Measurements from ENCODE around the gene FZD10. TPM values are rescaled to one million over a fixed set of nuclear protein-coding genes. Genes with fewer than 3 reads are reported as not detected.

Gene FZD10
- total RNA-seq, 1 experiment from 2014 or later, result 14.1 TPM

DNA sequence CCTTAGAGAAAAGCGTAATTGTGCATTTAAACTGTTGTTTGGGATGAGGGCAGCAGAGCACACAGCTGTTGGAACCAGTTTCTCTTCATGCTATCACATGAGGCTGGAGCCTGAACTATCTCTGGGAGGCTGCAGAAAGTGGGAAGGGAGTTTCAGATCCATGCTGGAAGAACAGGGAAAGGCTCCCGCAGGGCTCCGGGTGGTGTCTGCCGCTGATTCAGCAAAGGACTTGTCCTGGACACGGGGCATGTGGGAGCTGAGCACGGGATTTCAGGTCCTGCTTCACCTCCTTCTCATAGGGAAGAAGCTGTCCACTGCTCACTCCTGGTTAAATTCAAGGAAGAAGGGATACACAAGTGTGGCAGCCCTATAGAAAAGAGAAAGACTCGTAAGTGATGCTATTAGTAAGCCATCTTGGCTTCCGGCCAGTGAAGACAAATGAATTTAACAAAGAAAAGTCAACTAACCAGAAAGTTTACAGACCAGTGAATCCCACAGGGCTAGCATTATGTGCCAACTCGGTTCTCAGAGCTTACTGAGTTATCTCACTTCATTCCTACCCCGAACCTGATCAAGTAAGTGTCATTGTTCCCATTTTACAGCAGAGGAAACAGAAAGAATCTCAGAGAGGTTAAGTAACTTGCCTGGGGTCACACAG is 6.7 kb upstream of the FZD10 start:
- no peak for DNase-seq
- H3K27me3 ChIP-seq (ENCODE audit: control insufficient read depth, insufficient read depth, low read length), result peaks cover 56% of the 10 kb centered on the region
- no peaks in the 10 kb centered on the region for H3K36me3 ChIP-seq (replicated peaks; ENCODE audit: control insufficient read depth, insufficient read depth, low read length)
- no peak overlapping the region for H3K4me3 ChIP-seq (ENCODE audit: insufficient read depth, low read depth, low read length)

DNA sequence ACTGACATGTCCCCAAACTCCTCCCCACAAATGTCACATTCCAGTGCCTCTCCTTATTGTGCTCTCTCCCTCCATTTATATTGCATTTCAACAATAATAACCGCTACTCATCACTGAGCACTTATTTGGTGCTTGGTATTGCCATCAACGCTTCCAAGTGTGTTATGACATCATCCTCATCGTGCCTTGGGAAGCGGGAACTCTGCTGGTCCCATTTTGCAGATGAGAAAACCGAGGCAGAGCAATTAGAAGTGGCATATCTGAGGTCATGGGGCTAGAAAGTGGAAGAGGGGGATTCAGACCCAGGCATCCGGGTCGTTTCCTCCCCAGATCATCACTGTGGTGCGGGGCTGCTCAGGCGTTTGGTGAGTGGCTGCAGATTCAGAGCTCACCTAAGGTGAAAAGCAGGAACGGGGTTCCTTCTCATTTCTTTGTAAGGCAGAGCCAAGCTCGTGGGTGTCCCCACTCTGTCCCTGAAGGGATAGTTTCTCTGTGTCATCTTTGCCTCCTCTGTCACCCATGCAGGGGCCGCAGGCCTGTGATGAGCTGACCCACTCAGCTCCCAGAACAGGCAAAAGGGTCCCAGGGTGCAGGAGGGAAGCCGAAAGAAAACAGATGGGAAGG is 5.5 kb upstream of the FZD10 start:
- peaks cover 65% of the 10 kb centered on the region for H3K27me3 ChIP-seq (ENCODE audit: control insufficient read depth, insufficient read depth, low read length)
- H3K4me3 ChIP-seq (ENCODE audit: insufficient read depth, low read depth, low read length), result no peak overlapping the region
- H3K36me3 ChIP-seq (replicated peaks; ENCODE audit: control insufficient read depth, insufficient read depth, low read length), result no peaks in the 10 kb centered on the region
- no peak for DNase-seq

DNA sequence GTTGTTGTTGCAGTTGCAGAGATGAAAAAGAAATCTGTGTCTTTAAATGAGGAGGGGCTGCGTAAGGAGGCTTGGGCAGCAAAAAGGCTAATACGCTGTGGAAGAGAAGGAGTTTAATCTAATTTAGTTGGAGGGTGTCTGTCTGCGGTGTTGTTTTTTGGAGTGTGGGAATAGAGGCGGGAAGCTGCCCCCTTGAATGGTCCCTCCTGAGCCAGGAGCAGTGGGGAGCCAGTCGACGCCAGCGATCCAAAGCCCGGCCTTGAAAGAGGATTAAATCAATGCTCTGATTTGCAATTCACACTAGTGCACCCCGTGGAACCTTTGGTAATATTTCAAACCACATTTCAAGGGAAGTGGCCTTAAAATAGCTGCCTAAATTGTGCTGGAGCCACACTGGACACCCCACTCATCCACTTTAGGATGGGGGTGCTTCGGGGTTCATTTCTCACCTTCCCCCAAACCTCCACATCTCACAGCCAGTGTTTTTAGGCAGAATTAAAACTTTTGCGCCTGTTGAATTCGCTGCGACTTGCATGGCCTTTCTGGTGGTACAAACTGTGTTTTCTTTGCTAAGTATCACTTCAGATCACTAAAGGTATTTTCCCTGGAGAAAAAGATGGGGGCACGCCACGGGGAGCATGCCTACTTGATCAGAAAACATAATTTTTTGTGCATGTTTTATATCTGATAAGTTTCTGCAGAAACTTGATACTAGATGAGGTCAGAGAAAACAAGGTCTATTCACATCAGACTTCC is 4.1 kb upstream of the FZD10 start:
- DNase-seq, result peak; percentile 77
- Histone ChIP-seq H3K27me3 (ENCODE audit: control insufficient read depth, insufficient read depth, low read length) (peaks cover 75% of the 10 kb centered on the region), H3K4me3 (ENCODE audit: insufficient read depth, low read depth, low read length) (no peak overlapping the region), H3K36me3 (replicated peaks; ENCODE audit: control insufficient read depth, insufficient read depth, low read length) (no peaks in the 10 kb centered on the region)

DNA sequence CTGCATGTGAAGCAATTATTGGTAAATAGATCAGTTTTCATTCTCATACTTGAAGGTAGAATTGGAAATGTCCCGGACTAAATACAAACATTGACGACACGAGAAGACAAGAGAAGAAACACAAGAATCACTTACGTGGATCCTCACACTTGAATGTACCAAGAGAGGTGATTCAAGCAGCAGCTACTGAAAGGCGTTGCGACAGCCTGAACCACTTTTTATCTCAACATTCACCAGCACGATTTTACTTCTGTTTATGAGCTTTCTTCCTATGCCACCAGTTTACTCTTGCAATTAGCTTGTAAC is 3.6 kb upstream of the FZD10 start:
- H3K4me3 ChIP-seq (ENCODE audit: insufficient read depth, low read depth, low read length), result no peak overlapping the region
- no peaks in the 10 kb centered on the region for H3K36me3 ChIP-seq (replicated peaks; ENCODE audit: control insufficient read depth, insufficient read depth, low read length)
- DNase-seq, result no peak
- peaks cover 80% of the 10 kb centered on the region for H3K27me3 ChIP-seq (ENCODE audit: control insufficient read depth, insufficient read depth, low read length)

DNA sequence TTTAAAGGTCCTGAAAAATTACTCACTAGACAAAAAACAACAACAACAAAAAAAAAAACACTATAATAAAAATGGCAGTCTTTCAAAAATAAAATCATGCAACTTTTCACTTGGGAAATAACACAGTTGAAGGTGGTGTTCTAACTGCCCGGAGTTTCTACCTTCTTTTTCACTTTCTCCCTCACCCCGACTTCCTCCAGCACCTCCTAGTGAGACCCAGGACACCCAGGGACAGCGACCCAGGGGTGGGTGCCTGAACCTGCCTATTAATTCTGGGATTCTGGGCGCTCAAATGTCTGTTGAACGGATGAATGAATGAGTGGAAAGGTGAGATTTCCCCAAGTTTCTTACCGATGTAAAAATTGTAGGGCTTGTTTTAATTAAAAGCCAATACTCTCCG is 2.0 kb upstream of the FZD10 start:
- DNase-seq, result no peak
- Histone ChIP-seq H3K36me3 (replicated peaks; ENCODE audit: control insufficient read depth, insufficient read depth, low read length) (no peaks in the 10 kb centered on the region), H3K4me3 (ENCODE audit: insufficient read depth, low read depth, low read length) (peak overlapping the region; percentile 52; the same call in 1 of the 2 replicates), H3K27me3 (ENCODE audit: control insufficient read depth, insufficient read depth, low read length) (peaks cover 81% of the 10 kb centered on the region)

DNA sequence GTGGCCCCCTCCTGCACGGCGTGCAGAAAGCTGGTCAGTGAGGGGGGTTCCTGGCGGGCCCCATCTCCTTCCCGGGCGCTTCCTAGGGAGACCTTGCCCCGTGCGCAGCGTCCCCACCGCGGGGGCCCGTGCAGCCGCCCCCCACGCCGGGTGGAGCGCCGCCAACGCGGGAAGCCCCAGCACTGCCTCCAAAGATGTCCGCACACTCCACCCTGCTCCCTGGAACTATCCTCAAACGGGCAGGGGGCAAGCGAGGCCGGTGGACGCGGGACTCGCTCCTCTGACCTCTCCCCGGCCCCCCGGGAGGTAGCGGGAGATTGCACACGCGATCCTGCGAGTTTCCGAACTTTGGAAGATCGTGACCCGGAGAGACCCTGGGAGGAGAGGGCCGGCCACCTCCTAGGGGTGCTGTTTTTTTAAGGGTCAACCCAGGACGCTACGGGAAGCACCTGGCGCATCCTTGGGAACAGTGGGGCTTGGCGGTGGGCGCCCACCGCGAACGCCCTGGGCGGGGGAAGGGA is 1.5 kb upstream of the FZD10 start:
- H3K36me3 ChIP-seq (replicated peaks; ENCODE audit: control insufficient read depth, insufficient read depth, low read length), result no peaks in the 10 kb centered on the region
- H3K4me3 ChIP-seq (ENCODE audit: insufficient read depth, low read depth, low read length), result peak overlapping the region; percentile 52
- peak; percentile 75 for DNase-seq
- peaks cover 81% of the 10 kb centered on the region for H3K27me3 ChIP-seq (ENCODE audit: control insufficient read depth, insufficient read depth, low read length)

DNA sequence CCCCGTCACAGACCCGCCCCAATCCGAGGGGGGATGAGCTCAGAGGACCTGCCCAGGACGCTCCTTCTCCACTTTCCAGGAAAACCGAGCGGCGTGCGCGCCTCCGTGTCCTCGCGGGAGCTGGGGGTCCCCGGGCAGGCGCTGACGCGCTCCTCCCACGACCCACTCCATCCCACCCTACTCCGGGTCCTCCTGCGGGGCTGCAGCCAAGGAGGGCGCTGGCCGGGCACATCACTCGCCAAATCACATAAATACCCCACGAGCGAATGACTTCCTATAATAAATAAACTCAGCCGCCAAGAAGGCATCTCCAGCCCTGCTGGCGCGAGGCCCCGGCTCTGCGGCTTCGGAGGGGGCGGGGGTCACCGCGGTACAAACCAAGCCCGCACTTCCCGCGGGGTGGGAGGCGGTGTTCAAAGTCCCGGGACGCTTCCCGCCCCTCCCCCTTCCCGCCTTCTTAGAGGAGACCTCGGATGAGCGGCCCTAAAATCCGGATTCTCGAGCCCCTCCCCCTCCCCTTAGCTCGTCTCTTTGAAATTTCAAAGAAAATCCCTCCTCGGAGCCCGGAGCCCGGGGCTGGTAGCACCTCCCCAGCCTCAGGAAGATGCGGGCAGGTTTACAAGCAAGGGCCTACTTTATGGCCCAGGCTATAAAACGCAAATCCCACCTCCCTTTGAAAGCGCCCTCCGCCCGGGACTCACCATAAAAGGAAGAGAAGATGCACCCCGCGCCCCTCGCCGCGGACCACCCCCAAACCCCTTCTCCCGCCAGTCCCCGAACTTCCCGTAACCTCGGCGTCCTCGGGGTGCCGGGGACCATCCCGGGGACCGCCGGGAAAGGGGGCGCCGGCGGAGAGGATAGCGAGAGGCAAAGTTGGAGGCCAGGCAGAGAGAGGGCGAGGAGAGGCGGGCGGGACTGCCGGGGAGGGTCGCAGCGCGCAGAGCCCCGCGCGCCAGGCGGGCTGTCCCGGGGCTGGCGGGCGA is 712 bp upstream of the FZD10 start:
- Histone ChIP-seq H3K36me3 (replicated peaks; ENCODE audit: control insufficient read depth, insufficient read depth, low read length) (no peaks in the 10 kb centered on the region), H3K27me3 (ENCODE audit: control insufficient read depth, insufficient read depth, low read length) (peaks cover 81% of the 10 kb centered on the region), H3K4me3 (ENCODE audit: insufficient read depth, low read depth, low read length) (peak overlapping the region; percentile 52)
- peak; percentile 90 for DNase-seq

DNA sequence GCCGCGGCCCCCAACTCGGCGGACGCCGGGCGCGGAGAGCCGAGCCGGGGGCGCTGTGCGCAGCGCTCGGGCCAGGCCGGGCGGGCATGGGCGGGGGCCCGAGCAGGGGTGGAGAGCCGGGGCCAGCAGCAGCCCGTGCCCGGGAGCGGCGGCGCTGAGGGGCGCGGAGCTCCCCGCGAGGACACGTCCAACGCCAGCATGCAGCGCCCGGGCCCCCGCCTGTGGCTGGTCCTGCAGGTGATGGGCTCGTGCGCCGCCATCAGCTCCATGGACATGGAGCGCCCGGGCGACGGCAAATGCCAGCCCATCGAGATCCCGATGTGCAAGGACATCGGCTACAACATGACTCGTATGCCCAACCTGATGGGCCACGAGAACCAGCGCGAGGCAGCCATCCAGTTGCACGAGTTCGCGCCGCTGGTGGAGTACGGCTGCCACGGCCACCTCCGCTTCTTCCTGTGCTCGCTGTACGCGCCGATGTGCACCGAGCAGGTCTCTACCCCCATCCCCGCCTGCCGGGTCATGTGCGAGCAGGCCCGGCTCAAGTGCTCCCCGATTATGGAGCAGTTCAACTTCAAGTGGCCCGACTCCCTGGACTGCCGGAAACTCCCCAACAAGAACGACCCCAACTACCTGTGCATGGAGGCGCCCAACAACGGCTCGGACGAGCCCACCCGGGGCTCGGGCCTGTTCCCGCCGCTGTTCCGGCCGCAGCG is 639 bp downstream of the FZD10 start:
- H3K36me3 ChIP-seq (replicated peaks; ENCODE audit: control insufficient read depth, insufficient read depth, low read length), result no peaks in the 10 kb centered on the region
- DNase-seq, result peak; percentile 83
- H3K4me3 ChIP-seq (ENCODE audit: insufficient read depth, low read depth, low read length), result peak overlapping the region; percentile 39
- H3K27me3 ChIP-seq (ENCODE audit: control insufficient read depth, insufficient read depth, low read length), result peaks cover 84% of the 10 kb centered on the region

DNA sequence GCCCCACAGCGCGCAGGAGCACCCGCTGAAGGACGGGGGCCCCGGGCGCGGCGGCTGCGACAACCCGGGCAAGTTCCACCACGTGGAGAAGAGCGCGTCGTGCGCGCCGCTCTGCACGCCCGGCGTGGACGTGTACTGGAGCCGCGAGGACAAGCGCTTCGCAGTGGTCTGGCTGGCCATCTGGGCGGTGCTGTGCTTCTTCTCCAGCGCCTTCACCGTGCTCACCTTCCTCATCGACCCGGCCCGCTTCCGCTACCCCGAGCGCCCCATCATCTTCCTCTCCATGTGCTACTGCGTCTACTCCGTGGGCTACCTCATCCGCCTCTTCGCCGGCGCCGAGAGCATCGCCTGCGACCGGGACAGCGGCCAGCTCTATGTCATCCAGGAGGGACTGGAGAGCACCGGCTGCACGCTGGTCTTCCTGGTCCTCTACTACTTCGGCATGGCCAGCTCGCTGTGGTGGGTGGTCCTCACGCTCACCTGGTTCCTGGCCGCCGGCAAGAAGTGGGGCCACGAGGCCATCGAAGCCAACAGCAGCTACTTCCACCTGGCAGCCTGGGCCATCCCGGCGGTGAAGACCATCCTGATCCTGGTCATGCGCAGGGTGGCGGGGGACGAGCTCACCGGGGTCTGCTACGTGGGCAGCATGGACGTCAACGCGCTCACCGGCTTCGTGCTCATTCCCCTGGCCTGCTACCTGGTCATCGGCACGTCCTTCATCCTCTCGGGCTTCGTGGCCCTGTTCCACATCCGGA is 1.4 kb downstream of the FZD10 start:
- DNase-seq, result no peak
- Histone ChIP-seq H3K4me3 (ENCODE audit: insufficient read depth, low read depth, low read length) (peak overlapping the region; percentile 39), H3K36me3 (replicated peaks; ENCODE audit: control insufficient read depth, insufficient read depth, low read length) (no peaks in the 10 kb centered on the region)

DNA sequence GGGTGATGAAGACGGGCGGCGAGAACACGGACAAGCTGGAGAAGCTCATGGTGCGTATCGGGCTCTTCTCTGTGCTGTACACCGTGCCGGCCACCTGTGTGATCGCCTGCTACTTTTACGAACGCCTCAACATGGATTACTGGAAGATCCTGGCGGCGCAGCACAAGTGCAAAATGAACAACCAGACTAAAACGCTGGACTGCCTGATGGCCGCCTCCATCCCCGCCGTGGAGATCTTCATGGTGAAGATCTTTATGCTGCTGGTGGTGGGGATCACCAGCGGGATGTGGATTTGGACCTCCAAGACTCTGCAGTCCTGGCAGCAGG is 1.9 kb downstream of the FZD10 start:
- no peak for DNase-seq
- peak overlapping the region; percentile 39; the same call in 1 of the 2 replicates for H3K4me3 ChIP-seq (ENCODE audit: insufficient read depth, low read depth, low read length)
- H3K36me3 ChIP-seq (replicated peaks; ENCODE audit: control insufficient read depth, insufficient read depth, low read length), result no peaks in the 10 kb centered on the region
- H3K27me3 ChIP-seq (ENCODE audit: control insufficient read depth, insufficient read depth, low read length), result peaks cover 84% of the 10 kb centered on the region

More for the DNA sequence above, 1.4 kb downstream of the FZD10 start:
- H3K27me3 ChIP-seq (ENCODE audit: control insufficient read depth, insufficient read depth, low read length), result peaks cover 84% of the 10 kb centered on the region

DNA sequence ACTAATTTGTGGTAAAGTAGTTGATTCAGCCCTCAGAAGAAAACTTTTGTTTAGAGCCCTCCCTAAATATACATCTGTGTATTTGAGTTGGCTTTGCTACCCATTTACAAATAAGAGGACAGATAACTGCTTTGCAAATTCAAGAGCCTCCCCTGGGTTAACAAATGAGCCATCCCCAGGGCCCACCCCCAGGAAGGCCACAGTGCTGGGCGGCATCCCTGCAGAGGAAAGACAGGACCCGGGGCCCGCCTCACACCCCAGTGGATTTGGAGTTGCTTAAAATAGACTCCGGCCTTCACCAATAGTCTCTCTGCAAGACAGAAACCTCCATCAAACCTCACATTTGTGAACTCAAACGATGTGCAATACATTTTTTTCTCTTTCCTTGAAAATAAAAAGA is 2.7 kb downstream of the FZD10 start:
- Histone ChIP-seq H3K4me3 (ENCODE audit: insufficient read depth, low read depth, low read length) (no peak overlapping the region), H3K36me3 (replicated peaks; ENCODE audit: control insufficient read depth, insufficient read depth, low read length) (no peaks in the 10 kb centered on the region), H3K27me3 (ENCODE audit: control insufficient read depth, insufficient read depth, low read length) (peaks cover 86% of the 10 kb centered on the region)
- peak; percentile 82 for DNase-seq

DNA sequence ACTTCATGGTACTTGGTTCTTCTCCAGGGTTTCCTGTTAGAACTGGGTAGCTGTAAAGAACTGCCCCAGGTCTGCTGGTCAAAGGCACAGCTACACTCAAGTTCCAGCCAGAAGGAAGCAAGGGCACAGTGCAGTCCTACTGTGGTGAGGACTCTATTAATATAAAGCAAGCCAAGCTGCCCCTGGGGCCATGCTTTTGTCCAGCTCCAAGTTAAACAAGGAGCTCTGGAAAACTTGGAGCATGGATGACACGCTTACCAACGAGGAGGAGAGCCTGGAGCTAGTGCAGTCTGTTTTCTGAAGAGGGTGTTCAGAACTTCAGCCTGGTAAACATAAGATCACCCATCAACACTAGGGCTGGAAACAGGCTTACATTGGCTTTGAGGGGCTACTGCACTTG is 4.0 kb downstream of the FZD10 start:
- no peak overlapping the region for H3K4me3 ChIP-seq (ENCODE audit: insufficient read depth, low read depth, low read length)
- H3K27me3 ChIP-seq (ENCODE audit: control insufficient read depth, insufficient read depth, low read length), result peaks cover 80% of the 10 kb centered on the region
- DNase-seq, result no peak

DNA sequence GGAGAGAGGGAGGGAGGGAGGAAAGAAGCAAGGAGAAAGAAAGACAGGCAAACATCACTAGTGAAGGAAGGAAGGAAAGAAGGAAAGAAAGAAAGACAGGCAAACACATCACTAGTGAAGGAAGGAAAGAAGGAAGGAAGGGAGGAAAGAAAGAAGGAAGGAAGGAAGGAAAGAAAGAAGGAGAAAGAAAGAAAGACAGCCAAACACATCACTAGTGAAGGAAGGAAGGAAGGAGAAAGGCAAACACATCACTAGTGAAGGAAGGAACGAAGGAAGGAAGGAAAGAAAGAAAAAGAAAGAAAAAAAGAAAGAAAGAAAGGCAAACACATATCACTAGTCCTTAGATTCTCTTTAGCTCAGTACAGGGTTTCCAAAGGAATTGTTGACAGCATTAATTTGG is 5.3 kb downstream of the FZD10 start:
- no peak overlapping the region for H3K4me3 ChIP-seq (ENCODE audit: insufficient read depth, low read depth, low read length)
- no peaks in the 10 kb centered on the region for H3K36me3 ChIP-seq (replicated peaks; ENCODE audit: control insufficient read depth, insufficient read depth, low read length)
- DNase-seq, result no peak
- H3K27me3 ChIP-seq (ENCODE audit: control insufficient read depth, insufficient read depth, low read length), result peaks cover 77% of the 10 kb centered on the region

More for the DNA sequence above, 4.0 kb downstream of the FZD10 start:
- H3K36me3 ChIP-seq (replicated peaks; ENCODE audit: control insufficient read depth, insufficient read depth, low read length), result no peaks in the 10 kb centered on the region

All from H7 (cell line).